ACC112 (cell line): ENCODE data around the gene SMYD2.

ENCODE experiments used
- H2AFZ ChIP-seq: fragments of 200-600 bp; sonication (generic); one replicate; pipeline ENCODE4 v1.6.0; 2017; ENCODE audit warnings: antibody characterized with exemption, low read length; ENCODE audit not compliant: unreplicated experiment
- H3K27ac ChIP-seq: fragments of 200-600 bp; sonication (generic); 2 replicates; pipeline ENCODE4 v1.5.1; 2014; ENCODE audit warnings: low read depth, mild to moderate bottlenecking, antibody characterized with exemption, low read length, moderate library complexity
- H3K27me3 ChIP-seq: fragments of 200-600 bp; sonication (generic); 2 replicates; pipeline ENCODE4 v1.6.1; 2014; ENCODE audit warnings: mild to moderate bottlenecking, antibody characterized with exemption, low read length, moderate library complexity, mixed read lengths; ENCODE audit not compliant: insufficient read depth
- H3K36me3 ChIP-seq: fragments of 200-600 bp; sonication (generic); 2 replicates; pipeline ENCODE4 v1.6.1; 2016; ENCODE audit warnings: mild to moderate bottlenecking, antibody characterized with exemption, low read length, moderate library complexity, mixed read lengths; ENCODE audit not compliant: insufficient read depth
- H3K4me1 ChIP-seq: fragments of 200-600 bp; sonication (generic); one replicate; pipeline ENCODE4 v1.6.1; 2016; ENCODE audit warnings: low read length, mixed read lengths; ENCODE audit not compliant: insufficient read depth, unreplicated experiment, control insufficient read depth
- H3K4me3 ChIP-seq: fragments of 200-600 bp; sonication (generic); 2 replicates; pipeline ENCODE4 v1.5.1; 2014; ENCODE audit warnings: mild to moderate bottlenecking, low read depth, low read length
- H3K79me2 ChIP-seq: fragments of 200-600 bp; sonication (generic); one replicate; pipeline ENCODE4 v1.6.0; 2016; ENCODE audit warnings: low read length; ENCODE audit not compliant: control insufficient read depth, unreplicated experiment, insufficient read depth

Gene SMYD2

GRCh38 chr1:214289574-214290272 lies 8.8 kb downstream of the SMYD2 start:
- H3K27ac ChIP-seq: peak overlapping the region; percentile 16
- no peaks in the 10 kb centered on the region for H3K27me3 ChIP-seq
- no peaks in the 10 kb centered on the region for H3K36me3 ChIP-seq
- H3K4me1 ChIP-seq: peaks cover 23% of the 10 kb centered on the region
- no peak overlapping the region for H2AFZ ChIP-seq
- no peak overlapping the region for H3K4me3 ChIP-seq
- peaks cover 31% of the 10 kb centered on the region for H3K79me2 ChIP-seq

GRCh38 chr1:214290424-214291037 lies 9.6 kb downstream of the SMYD2 start:
- no peak overlapping the region for H3K4me3 ChIP-seq
- H2AFZ ChIP-seq: no peak overlapping the region
- no peaks in the 10 kb centered on the region for H3K27me3 ChIP-seq
- peak overlapping the region; percentile 64 for H3K27ac ChIP-seq
- H3K79me2 ChIP-seq: peaks cover 26% of the 10 kb centered on the region
- H3K4me1 ChIP-seq: peaks cover 25% of the 10 kb centered on the region
- no peaks in the 10 kb centered on the region for H3K36me3 ChIP-seq

DNA sequence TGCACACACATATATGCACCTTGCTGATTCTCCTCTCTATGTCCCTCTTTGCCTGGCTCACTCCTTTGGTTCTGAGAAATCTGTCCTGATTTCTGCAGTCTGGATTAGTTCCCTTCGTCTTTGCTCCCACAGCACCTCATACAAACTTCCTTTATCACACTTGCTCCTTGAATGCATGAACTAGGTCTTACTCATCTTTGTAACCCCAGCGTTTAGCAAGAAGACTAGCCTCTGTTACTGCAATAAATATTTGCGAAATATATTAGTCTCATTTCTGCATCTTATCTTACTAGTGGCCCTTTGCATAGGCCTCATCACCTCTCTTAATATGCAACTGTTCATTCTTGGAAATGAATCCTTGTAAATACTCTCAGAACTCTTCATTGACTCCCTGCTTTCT lies 11.4 kb downstream of the SMYD2 start:
- H3K4me3 ChIP-seq: no peak overlapping the region
- H3K27me3 ChIP-seq: no peaks in the 10 kb centered on the region
- H3K27ac ChIP-seq: no peak overlapping the region
- H3K4me1 ChIP-seq: peaks cover 42% of the 10 kb centered on the region
- peaks cover 17% of the 10 kb centered on the region for H3K79me2 ChIP-seq
- H2AFZ ChIP-seq: no peak overlapping the region
- no peaks in the 10 kb centered on the region for H3K36me3 ChIP-seq

DNA sequence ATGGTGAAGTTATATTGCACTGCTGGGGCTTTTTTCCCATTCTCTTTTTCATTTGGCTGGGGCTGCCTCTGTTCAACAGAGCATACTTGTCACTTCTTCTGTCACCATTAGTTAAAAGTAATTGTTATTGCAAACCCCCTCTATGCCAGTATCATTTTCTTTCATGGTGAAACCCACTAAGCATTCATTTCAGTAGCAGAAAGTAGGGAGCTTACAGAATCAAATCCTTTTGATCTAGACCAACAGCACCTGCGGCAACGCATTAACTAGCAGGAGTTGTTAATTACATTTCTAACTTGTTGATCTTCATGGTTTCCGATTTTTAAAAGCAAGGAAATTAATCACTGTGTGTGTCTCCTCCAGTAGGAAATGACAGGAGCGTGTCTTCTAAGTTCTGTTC lies 15.0 kb downstream of the SMYD2 start:
- H3K36me3 ChIP-seq: no peaks in the 10 kb centered on the region
- H3K4me3 ChIP-seq: no peak overlapping the region
- H3K4me1 ChIP-seq: peaks cover 39% of the 10 kb centered on the region
- peaks cover 20% of the 10 kb centered on the region for H3K79me2 ChIP-seq
- H3K27ac ChIP-seq: 0 out of 2 replicates have a peak overlapping the region, but pooled peaks have one; percentile 70
- no peak overlapping the region for H2AFZ ChIP-seq
- no peaks in the 10 kb centered on the region for H3K27me3 ChIP-seq

DNA sequence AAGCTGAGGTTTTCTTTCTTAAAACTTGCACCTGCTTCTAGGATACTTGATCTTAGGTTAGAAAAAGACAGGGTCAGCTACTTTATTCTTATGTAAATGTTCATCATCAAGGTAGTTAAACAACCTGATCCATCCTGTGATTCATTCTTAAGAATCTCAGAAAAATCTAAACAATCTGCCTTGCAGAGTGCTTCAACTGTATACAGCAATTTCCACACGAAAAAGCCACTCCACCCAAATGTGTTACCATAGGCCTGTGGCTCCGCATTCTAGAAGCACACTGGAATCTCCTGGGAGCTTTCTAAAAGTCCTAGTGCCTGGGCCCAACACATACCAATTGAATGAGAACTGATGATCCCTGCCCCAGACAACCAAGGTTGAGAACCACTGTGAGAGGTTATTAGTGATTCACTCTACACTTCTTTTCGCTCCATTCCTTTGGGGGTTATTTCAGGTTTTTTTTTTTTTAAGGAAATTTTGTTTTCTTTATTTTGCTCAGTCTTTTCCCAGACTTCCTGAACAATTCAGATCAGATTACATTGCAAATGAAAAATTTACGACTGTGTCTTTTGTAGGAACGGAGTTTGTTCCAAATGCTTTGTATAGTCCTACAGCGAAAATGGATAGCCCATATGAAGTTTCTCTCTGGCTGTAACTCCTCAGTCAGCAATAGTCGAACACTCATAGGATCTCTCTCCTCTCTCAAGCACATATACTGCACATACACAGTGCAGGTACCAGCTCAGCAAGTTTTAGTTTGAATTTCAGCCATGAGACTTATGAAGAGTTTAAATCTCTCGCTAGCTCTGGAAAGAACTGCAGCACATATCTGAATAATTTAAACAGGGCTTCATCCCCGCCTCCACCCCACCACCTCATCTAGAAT lies 16.1 kb downstream of the SMYD2 start:
- Histone ChIP-seq H3K4me3 (peak overlapping the region; percentile 30; the same call in 1 of the 2 replicates), H3K79me2 (peaks cover 13% of the 10 kb centered on the region), H3K27me3 (no peaks in the 10 kb centered on the region), H3K27ac (peak overlapping the region; percentile 70), H3K4me1 (peaks cover 33% of the 10 kb centered on the region), H2AFZ (no peak overlapping the region), H3K36me3 (no peaks in the 10 kb centered on the region)

DNA sequence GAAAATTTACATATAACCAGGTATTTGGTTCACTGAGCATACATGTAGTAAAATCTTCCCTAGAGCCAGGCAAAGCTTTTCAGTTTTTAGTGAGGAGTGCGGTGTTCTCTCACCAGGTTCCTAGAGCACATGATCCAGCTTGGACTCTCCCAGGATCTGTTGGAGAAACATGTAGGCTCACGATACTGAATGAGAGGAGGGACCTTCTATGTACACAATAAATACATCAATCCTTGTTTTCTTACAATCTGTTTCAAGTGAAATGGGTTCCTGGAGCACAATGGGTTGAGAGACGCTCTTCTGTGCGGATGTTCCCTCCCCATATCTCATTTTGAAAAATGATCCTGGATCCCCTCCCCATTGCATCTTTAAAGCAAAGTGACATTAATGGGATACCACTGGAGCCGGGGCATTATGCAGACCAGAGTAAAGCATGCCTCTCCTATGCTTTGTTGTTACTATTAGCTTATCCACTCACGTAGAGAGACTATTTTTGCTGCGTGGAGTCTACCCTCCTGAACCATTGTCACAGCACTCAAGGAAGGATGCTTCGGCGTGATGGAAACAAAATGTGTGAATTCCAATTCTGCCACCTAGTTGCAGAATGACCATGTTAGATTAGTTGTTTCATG lies 19.3 kb downstream of the SMYD2 start:
- Histone ChIP-seq H3K79me2 (peaks cover 20% of the 10 kb centered on the region), H2AFZ (no peak overlapping the region), H3K27me3 (no peaks in the 10 kb centered on the region), H3K36me3 (no peaks in the 10 kb centered on the region), H3K4me3 (no peak overlapping the region), H3K27ac (no peak overlapping the region), H3K4me1 (peaks cover 40% of the 10 kb centered on the region)

GRCh38 chr1:214301526-214301925 lies 20.6 kb downstream of the SMYD2 start:
- H2AFZ ChIP-seq: no peak overlapping the region

DNA sequence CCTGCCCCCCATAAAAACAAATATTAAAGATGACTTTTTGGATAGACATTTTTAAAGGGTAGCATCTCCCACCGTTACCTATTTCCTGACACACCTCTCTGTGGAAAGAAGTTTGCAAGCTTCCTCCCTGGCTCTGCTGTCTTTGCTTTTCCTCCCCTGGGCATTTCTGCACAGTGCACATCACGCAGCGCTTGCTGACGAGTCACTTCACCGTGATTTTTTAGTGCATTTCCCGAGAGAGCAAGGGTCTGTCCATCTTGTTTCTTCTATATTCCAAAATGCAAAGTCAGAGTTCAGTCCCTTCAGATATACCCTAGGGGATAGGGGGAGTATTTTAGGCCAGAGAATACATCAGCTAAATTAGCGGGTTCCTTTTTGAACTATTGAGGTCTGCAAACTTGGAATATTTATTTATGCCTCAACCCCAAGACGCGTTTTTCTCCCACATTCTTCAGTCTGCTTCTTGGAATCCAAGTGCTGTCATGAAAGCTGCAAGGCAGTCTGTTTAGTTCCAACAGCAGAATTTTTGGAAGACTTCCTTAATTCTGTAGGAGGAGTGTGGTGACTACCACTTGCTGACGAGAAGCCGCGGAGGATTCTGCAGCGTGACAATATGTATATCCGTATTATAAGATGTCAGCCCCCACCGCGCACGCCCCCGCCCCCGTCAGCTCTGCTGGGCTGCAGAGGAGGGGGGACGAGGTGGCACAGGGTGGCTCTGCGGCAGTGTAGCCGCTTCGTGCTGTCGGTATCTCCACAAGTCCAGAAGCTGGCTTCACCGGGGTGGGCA lies 22.4 kb downstream of the SMYD2 start:
- peak overlapping the region; percentile 48 for H3K4me3 ChIP-seq
- no peaks in the 10 kb centered on the region for H3K36me3 ChIP-seq
- H2AFZ ChIP-seq: no peak overlapping the region
- H3K27me3 ChIP-seq: no peaks in the 10 kb centered on the region
- H3K79me2 ChIP-seq: peaks cover 14% of the 10 kb centered on the region
- H3K4me1 ChIP-seq: peaks cover 14% of the 10 kb centered on the region
- H3K27ac ChIP-seq: no peak overlapping the region

More at GRCh38 chr1:214301526-214301925, 20.6 kb downstream of the SMYD2 start:
- Histone ChIP-seq H3K4me3 (no peak overlapping the region), H3K27ac (no peak overlapping the region), H3K4me1 (peaks cover 28% of the 10 kb centered on the region), H3K36me3 (no peaks in the 10 kb centered on the region), H3K79me2 (peaks cover 19% of the 10 kb centered on the region), H3K27me3 (no peaks in the 10 kb centered on the region)

DNA sequence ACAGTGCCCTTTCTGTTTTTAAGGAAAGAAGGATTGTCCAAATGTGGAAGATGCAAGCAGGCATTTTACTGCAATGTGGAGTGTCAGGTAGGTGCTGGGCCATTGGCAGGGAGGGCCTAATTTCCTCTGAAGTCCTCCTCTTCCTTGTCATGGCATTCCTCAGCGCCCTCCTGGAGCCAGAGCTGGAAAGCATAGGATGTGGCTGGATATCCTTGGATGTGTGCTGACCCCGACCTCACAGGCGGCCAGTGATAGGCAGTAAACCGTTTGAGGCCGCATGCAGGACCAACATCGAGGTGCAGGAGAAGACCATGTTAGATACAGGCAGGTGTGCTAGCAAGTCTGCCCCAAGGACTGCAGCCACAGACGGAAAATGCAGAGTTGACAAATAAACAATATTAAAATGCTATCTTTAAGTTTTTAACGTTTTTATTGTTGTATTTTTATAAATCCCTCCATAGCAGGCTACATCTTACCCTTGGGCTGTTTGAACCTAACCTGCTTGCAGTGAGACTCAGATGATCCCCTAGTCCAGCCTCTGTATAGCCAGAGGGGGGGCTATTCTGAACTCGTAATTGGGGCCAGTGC lies 24.3 kb downstream of the SMYD2 start:
- Histone ChIP-seq H3K27ac (no peak overlapping the region), H2AFZ (no peak overlapping the region), H3K4me3 (no peak overlapping the region), H3K4me1 (peaks cover 20% of the 10 kb centered on the region), H3K79me2 (peaks cover 12% of the 10 kb centered on the region), H3K36me3 (no peaks in the 10 kb centered on the region), H3K27me3 (no peaks in the 10 kb centered on the region)
